HuH-7 (cell line): ENCODE data around the gene F12.
"Not testable (repeated sequence)": the region's sequence is repeated elsewhere in the genome, so short reads cannot be mapped to it uniquely, and the experiment has no call there.

ENCODE experiments used
- DNase-seq: peaks from one replicate; pipeline ENCODE4 v3.0.0; 2011; ENCODE audit warnings: low spot score

F12 gene

DNA sequence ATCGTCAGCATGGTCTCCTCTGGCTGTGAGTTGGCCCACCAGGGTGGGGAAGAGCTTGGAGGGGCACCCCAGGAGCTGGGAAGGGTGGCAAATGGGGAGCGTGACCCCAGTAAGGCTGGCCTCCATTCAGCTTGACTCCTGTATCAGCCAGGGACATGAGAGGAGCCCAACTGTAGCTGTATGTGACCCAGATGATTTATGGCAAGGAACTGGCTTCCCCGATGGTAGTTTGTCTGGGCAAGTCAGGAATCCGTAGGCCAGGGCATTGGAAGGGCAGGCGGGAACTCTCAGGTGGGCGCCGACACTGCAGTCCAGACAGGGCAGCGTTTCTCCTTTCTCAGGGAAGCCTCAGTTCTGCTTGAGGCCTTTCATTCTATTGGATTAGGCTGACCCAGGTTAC is 22.8 kb downstream of the F12 start:
- DNase-seq, result no peak

DNA sequence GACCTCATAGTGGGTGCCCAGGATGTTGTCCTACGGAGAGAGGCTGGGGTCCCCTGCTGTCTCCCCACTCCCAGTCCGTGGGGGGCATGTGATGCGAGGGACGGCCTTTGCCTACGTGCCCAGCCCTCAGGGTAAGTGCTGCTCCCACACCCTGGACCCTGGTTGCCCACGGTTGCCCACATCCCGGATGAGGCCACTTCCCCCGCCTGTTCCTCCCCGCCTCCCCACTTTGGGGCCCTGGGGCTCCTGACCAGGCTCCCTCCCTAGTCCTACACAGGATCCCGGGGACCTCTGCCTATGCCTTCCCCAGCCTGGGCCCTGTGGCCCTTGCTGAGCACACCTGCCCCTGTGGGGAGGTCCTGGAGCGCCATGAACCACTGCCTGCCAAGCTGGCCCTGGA is 23.6 kb downstream of the F12 start:
- DNase-seq, result no peak

DNA sequence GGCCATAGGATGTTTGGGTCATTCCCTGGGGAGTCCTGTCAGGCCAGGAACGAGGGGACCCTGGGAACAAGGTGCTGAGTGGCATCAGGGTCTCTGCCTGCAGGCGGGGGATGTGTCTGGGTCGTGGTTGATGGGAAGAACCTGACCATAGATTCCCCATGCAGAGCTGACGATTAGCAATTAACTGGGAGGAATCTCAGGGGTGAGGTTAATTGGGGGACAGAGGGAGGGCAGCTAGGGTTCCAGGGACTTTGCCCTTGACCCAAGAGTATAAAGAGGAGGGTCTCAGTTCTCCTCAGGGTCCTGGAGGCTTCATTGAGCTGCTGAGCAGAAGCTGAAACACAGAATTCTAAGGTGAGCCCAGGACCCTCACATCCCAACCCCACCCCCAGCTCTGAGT is 25.2 kb downstream of the F12 start, which contains the start of gene SLC34A1:
Gene SLC34A1 (plus strand): TSS at position 301 of the 400 bp plus-strand sequence. CDS start 1,308 bp downstream, outside the sequence.
- DNase-seq, result no peak

- no peak for DNase-seq
Observed at GRCh38 chr5:177383181-177383580, 26.2 kb downstream of the F12 start.

DNA sequence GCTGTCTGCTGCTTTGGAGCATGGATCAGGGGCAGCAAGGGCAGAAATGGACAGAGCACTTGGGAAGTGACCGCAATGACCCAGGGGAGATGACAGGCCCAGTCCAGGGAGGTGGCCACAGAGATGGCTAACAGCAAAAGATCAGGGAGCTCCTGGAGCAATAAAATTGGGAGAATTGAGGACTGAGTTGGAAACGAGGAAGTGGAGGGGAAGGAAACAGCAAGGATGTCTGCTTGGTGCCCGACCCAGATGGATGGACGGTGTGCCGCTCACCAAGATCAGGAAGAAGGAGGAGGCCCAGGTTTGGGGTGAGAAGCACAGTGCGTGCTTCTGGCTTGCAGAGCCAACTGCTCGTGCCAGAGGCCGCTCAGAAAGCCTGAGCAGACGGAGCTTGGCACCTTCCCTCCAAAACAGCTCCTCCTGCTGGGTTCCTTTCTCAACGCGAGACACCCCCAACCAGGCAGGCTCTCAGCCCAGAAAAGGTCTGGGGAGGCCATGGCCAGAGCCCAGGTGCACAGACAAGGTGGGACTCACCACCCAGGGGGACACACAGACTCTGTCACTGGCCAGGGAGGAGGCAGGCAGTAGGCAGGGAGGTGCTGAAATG is 26.8 kb downstream of the F12 start:
- peak; percentile 53 for DNase-seq

DNA sequence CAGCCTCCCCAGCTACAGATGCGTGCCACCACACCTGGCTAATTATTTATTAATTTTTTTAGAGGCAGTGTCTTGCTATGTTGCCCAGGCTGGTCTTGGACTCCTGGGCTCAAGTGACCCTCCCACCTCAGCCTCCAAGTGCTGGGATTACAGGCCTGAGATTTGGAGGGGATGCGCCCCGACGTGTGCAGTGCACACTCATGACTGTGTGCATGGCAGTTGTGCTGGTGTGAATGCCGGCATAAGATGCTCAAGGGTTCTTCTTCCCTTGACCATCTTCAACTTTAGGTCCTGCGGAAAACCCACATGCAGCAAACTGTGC is 28.6 kb downstream of the F12 start:
- DNase-seq, result no peak

GRCh38 chr5:177378884-177379883 is 30.2 kb downstream of the F12 start:
- DNase-seq, result peak; percentile 68

GRCh38 chr5:177377851-177378776 is 31.2 kb downstream of the F12 start:
- DNase-seq, result no peak

- no peak for DNase-seq
Observed at GRCh38 chr5:177376107-177376506, 33.3 kb downstream of the F12 start.

GRCh38 chr5:177375516-177375915 is 33.8 kb downstream of the F12 start:
- not testable (repeated sequence) for DNase-seq

- no peak for DNase-seq
Observed at GRCh38 chr5:177374211-177374610, 35.2 kb downstream of the F12 start.

DNA sequence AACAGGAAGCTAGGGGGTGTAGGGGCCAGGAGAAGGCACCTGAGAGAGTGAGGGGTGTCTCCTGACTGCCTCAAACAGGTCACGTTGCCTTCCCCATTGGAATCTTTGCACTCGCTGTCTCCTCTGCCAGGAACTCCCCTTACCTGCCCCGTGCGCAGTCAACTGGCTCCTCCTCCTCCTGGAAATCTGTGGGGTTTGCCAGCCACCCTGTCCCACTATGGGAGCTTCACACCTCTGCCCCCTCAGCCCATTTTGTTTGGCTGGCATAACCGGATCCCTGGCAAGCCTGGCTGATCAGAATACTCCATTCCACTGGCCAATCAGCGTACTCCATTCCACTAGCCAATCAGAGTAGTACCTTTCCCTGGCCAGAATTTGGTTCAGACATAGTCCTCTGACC is 35.6 kb downstream of the F12 start:
- no peak for DNase-seq

GRCh38 chr5:177372910-177373309 is 36.5 kb downstream of the F12 start:
- DNase-seq, result no peak

- DNase-seq, result no peak
Observed at GRCh38 chr5:177372034-177372896, 37.1 kb downstream of the F12 start.

GRCh38 chr5:177371120-177372033 is 38.0 kb downstream of the F12 start:
- DNase-seq, result no peak

GRCh38 chr5:177370488-177371119 is 38.8 kb downstream of the F12 start:
- DNase-seq, result peak; percentile 96

DNA sequence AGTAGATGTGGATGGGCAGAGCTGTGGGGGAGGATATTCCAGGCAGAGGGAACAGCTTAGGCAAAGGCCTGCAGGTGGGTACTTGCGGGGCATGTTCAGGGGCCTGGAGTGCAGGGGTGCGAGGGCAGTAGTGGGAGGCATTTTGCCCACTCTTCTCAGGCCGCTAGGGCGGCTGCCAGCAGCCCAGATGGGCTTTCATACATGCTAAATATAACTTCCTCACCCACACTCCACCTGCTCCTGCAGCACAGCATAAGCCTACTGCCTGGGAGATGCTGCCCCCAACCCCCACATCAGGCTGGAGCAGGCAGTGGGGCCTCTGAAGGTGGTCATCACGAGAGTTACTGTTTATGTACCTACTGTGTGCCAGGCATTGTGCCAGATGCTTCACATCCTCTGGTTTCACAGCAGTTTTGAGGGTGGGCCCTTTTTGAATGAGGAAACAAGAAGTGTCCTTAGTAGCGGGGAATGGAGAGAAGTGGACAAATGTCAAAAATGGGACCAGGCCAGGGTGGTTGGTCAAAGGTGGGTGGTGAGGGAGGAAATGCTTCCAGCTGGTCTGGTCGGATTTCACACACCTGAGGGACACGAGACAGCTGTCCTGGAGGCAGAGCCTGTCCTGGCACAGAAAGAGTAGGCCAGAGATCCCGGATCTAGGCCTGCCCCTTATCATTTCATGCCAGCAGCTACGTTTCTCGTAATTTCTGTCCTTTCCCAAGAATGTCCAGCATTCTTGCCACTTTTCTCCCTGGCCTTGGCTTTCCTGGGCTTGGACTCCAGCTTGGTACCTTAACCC is 39.5 kb downstream of the F12 start:
- no peak for DNase-seq

DNA sequence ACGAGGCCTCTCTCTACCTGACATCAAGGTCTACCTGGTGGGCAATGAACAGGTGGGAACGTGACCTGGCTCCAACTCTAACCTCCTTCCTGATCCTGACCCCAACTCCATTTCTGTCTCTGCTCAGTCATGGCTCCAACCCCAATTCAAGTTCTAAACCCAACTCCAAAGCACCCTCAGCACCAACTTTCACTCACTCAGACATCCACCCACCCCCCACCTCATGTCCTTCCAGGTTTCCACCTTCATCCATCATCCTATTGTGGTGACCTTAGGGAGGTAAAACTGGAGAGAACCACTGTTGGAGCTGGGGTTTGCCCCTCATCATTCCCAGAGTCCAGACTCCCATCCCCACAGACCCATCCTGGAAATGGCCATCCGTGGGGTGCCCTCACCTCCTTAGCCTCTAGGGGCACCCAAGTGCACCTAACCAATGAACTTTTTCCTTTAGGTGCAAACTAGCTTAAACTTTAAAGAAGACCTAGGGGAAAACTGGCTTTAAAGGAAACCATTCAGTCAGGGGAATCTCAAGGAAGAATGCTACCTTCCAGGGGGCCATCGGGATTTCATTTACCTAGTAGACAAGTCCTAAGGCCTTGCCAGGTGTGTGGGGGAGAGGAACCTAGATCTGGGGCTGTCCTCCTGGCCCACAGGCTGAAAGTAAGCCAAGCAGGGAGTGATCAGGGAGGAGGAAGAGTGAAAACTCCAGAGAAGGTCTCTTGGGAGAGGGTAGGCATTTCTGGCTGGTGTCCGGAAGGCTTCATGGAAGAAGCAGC is 40.3 kb downstream of the F12 start:
- peak; percentile 80 for DNase-seq
